ENCODE data around the gene SHROOM4.

Gene SHROOM4

GRCh38 chrX:50567636-50568035 lies 246.4 kb downstream of the SHROOM4 start:
- DNase-seq, result no peak
- intact Hi-C loops (cut with DNase I), result no loop called here

- DNase-seq, result no peak
- intact Hi-C loops (cut with DNase I), result no loop called here
Observed at GRCh38 chrX:50565718-50566117, 248.3 kb downstream of the SHROOM4 start.
